ENCODE measurements around the gene TOMM7. TPM values are rescaled to one million over a fixed set of nuclear protein-coding genes. Genes with fewer than 3 reads are reported as not detected.

The TOMM7 gene
- total and polyA plus RNA-seq, 10 of the 15 experiments (the other 5 are each of a cell fraction or from before 2014, with no cell fraction given), result 151 to 1,497 (median 322) TPM

GRCh38 chr7:22864301-22864700 lies 41.7 kb upstream of the TOMM7 start (continued):
- TF ChIP-seq, protein P1, sequence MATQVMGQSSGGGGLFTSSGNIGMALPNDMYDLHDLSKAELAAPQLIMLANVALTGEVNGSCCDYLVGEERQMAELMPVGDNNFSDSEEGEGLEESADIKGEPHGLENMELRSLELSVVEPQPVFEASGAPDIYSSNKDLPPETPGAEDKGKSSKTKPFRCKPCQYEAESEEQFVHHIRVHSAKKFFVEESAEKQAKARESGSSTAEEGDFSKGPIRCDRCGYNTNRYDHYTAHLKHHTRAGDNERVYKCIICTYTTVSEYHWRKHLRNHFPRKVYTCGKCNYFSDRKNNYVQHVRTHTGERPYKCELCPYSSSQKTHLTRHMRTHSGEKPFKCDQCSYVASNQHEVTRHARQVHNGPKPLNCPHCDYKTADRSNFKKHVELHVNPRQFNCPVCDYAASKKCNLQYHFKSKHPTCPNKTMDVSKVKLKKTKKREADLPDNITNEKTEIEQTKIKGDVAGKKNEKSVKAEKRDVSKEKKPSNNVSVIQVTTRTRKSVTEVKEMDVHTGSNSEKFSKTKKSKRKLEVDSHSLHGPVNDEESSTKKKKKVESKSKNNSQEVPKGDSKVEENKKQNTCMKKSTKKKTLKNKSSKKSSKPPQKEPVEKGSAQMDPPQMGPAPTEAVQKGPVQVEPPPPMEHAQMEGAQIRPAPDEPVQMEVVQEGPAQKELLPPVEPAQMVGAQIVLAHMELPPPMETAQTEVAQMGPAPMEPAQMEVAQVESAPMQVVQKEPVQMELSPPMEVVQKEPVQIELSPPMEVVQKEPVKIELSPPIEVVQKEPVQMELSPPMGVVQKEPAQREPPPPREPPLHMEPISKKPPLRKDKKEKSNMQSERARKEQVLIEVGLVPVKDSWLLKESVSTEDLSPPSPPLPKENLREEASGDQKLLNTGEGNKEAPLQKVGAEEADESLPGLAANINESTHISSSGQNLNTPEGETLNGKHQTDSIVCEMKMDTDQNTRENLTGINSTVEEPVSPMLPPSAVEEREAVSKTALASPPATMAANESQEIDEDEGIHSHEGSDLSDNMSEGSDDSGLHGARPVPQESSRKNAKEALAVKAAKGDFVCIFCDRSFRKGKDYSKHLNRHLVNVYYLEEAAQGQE (IDR thresholded peaks at IDR 0.05; ENCODE audit: low read depth, low read length), result no peak
- TF ChIP-seq, protein P2, sequence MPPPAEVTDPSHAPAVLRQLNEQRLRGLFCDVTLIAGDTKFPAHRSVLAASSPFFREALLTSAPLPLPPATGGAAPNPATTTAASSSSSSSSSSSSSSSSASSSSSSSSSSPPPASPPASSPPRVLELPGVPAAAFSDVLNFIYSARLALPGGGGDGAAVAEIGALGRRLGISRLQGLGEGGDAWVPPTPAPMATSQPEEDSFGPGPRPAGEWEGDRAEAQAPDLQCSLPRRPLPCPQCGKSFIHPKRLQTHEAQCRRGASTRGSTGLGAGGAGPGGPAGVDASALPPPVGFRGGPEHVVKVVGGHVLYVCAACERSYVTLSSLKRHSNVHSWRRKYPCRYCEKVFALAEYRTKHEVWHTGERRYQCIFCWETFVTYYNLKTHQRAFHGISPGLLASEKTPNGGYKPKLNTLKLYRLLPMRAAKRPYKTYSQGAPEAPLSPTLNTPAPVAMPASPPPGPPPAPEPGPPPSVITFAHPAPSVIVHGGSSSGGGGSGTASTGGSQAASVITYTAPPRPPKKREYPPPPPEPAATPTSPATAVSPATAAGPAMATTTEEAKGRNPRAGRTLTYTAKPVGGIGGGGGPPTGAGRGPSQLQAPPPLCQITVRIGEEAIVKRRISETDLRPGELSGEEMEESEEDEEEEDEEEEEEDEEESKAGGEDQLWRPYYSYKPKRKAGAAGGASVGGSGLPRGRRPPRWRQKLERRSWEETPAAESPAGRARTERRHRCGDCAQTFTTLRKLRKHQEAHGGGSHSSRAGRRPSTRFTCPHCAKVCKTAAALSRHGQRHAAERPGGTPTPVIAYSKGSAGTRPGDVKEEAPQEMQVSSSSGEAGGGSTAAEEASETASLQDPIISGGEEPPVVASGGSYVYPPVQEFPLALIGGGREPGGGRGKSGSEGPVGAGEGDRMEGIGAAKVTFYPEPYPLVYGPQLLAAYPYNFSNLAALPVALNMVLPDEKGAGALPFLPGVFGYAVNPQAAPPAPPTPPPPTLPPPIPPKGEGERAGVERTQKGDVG (CRISPR knock-in tag; IDR thresholded peaks at IDR 0.05), result no peak

GRCh38 chr7:22863156-22863899 lies 40.7 kb upstream of the TOMM7 start:
- WGBS (ENCODE audit: insufficient coverage, insufficient replicate concordance, low lambda C conversion rate, missing lambda C conversion rate), result 92% methylated on average over 8 of the region's 8 CpGs
- SMC1A ChIA-PET (ENCODE audit: uncharacterized antibody, unreplicated experiment), result no interaction called here

More at GRCh38 chr7:22863156-22863899, 40.7 kb upstream of the TOMM7 start:
- H2AFZ ChIP-seq (ENCODE audit: control insufficient read depth, low read depth, low read length), result no peak overlapping the region
- BruUV-seq (replicated peaks), result no TSS peak
- intact Hi-C loops (cut with micrococcal nuclease; ENCODE audit: unreplicated experiment) (no loop called here), in situ Hi-C loops (cut with MboI) (no loop called here)
- H3K4me3 ChIP-seq, result no peak overlapping the region
- H3K27me3 ChIP-seq (replicated peaks in 1 of 2; ENCODE audit: control insufficient read depth in 2 of 2, insufficient read depth in 2 of 2, low read length in 1 of 2), result no peaks in the 10 kb centered on the region
- no peak overlapping the region for H3K4me2 ChIP-seq (ENCODE audit: control insufficient read depth, insufficient read depth)
- ChIA-PET CTCF (no interaction called here), RAD21 (ENCODE audit: unreplicated experiment) (no interaction called here), POLR2A (no interaction called here)
- DNase-seq (ENCODE audit: low read depth, low spot score), result no peak
- H3K4me1 ChIP-seq (ENCODE audit: control insufficient read depth, insufficient read depth, low read length), result peaks cover 7% of the 10 kb centered on the region
- TF ChIP-seq BHLHE40 (IDR thresholded peaks at IDR 0.05; ENCODE audit: borderline replicate concordance in 1 of 2, low read depth in 2 of 2, low read length in 1 of 2), result no peak
- no peak for TF ChIP-seq SMC3 (IDR thresholded peaks at IDR 0.05; ENCODE audit: borderline replicate concordance, low read length)
- TF ChIP-seq POLR2A (IDR thresholded peaks at IDR 0.05; ENCODE audit: low read depth, low read length), result peak; percentile 41; the same call in 1 of the 2 replicates
- TF ChIP-seq EGR1 (IDR thresholded peaks at IDR 0.05; ENCODE audit: borderline replicate concordance in 1 of 2, low read depth in 2 of 2, low read length in 2 of 2), result no peak
- TF ChIP-seq RFX5 (IDR thresholded peaks at IDR 0.05; ENCODE audit: low read depth, low read length), result no peak
- TF ChIP-seq, protein P3, sequence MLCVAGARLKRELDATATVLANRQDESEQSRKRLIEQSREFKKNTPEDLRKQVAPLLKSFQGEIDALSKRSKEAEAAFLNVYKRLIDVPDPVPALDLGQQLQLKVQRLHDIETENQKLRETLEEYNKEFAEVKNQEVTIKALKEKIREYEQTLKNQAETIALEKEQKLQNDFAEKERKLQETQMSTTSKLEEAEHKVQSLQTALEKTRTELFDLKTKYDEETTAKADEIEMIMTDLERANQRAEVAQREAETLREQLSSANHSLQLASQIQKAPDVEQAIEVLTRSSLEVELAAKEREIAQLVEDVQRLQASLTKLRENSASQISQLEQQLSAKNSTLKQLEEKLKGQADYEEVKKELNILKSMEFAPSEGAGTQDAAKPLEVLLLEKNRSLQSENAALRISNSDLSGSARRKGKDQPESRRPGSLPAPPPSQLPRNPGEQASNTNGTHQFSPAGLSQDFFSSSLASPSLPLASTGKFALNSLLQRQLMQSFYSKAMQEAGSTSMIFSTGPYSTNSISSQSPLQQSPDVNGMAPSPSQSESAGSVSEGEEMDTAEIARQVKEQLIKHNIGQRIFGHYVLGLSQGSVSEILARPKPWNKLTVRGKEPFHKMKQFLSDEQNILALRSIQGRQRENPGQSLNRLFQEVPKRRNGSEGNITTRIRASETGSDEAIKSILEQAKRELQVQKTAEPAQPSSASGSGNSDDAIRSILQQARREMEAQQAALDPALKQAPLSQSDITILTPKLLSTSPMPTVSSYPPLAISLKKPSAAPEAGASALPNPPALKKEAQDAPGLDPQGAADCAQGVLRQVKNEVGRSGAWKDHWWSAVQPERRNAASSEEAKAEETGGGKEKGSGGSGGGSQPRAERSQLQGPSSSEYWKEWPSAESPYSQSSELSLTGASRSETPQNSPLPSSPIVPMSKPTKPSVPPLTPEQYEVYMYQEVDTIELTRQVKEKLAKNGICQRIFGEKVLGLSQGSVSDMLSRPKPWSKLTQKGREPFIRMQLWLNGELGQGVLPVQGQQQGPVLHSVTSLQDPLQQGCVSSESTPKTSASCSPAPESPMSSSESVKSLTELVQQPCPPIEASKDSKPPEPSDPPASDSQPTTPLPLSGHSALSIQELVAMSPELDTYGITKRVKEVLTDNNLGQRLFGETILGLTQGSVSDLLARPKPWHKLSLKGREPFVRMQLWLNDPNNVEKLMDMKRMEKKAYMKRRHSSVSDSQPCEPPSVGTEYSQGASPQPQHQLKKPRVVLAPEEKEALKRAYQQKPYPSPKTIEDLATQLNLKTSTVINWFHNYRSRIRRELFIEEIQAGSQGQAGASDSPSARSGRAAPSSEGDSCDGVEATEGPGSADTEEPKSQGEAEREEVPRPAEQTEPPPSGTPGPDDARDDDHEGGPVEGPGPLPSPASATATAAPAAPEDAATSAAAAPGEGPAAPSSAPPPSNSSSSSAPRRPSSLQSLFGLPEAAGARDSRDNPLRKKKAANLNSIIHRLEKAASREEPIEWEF (IDR thresholded peaks at IDR 0.05; ENCODE audit: insufficient replicate concordance, low read depth, low read length), result no peak
- TF ChIP-seq BCL11A (IDR thresholded peaks at IDR 0.05; ENCODE audit: low read depth, low read length), result no peak
- no peaks in the 10 kb centered on the region; the same call in 2 of the 3 replicates for H3K9me3 ChIP-seq (replicated peaks; ENCODE audit: control insufficient read depth, insufficient read depth, low read length)
- no peak overlapping the region for H3K9ac ChIP-seq (ENCODE audit: control insufficient read depth, insufficient read depth, low read length)
- no peak overlapping the region for H3K27ac ChIP-seq (ENCODE audit: control insufficient read depth, insufficient read depth)
- no peaks in the 10 kb centered on the region for H4K20me1 ChIP-seq (ENCODE audit: control insufficient read depth, insufficient read depth)
- H3K36me3 ChIP-seq (ENCODE audit: control insufficient read depth in 2 of 2, insufficient read depth in 2 of 2, low read length in 1 of 2), result peaks cover 0 to 2% of the 10 kb centered on the region in 2 experiments; a peak in 1 of 4 replicates
- ATAC-seq, result no peak
- FAIRE-seq, result no peak
- peaks cover 3% of the 10 kb centered on the region for H3K79me2 ChIP-seq (ENCODE audit: control insufficient read depth, insufficient read depth, low read length)
